Tibial nerve (tissue), 4 donors: Measurements from ENCODE around the gene MYO6.

Source experiments
- EP300 ChIP-seq, 2 donors: sonication (generic); formaldehyde crosslinking; IDR thresholded peaks; one replicate each; pipeline ENCODE4 v1.6.1; 2017; ENCODE audit warnings: antibody characterized with exemption in 2 of 2, mild to moderate bottlenecking in 1 of 2
- POLR2A ChIP-seq, 2 donors: fragments of 450-650 bp; IDR thresholded peaks; one replicate each; pipeline ENCODE4 v1.6.1; 2017; ENCODE audit warnings: antibody characterized with exemption in 2 of 2, mild to moderate bottlenecking in 2 of 2, moderate library complexity in 2 of 2
- TF ChIP-seq, protein P1 (sequence below), 5 experiments: fragments of 200-600 bp in 3 of 5; fragments of 450-650 bp in 2 of 5; sonication (generic) in 3 of 5; IDR thresholded peaks; one replicate each; pipeline ENCODE4 v1.5.1; 2016 to 2019; ENCODE audit warnings: antibody characterized with exemption in 5 of 5, mild to moderate bottlenecking in 3 of 5, moderate library complexity in 2 of 5

DNA sequence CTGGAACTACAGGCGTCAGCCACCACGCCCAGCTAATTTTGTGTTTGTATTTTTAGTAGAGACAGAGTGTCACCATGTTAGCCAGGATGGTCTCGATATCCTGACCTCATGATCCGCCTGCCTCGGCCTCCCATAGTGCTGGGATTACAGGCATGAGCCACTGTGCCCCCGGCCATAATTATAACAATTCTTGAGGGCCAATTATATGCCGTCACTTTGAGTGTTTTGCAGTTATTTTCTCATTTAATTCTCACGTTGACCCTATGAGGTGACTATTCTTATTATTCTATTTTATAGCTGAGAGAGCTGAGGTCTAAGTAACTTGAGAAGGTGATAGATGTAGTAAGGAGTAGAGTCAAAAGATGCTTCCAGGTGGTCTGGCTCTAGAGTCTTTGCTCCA, 13.0 kb downstream of the MYO6 start:
- TF ChIP-seq EP300 (IDR thresholded peaks at IDR 0.05) (no peak), POLR2A (IDR thresholded peaks at IDR 0.05) (no peak)
- TF ChIP-seq, protein P1, sequence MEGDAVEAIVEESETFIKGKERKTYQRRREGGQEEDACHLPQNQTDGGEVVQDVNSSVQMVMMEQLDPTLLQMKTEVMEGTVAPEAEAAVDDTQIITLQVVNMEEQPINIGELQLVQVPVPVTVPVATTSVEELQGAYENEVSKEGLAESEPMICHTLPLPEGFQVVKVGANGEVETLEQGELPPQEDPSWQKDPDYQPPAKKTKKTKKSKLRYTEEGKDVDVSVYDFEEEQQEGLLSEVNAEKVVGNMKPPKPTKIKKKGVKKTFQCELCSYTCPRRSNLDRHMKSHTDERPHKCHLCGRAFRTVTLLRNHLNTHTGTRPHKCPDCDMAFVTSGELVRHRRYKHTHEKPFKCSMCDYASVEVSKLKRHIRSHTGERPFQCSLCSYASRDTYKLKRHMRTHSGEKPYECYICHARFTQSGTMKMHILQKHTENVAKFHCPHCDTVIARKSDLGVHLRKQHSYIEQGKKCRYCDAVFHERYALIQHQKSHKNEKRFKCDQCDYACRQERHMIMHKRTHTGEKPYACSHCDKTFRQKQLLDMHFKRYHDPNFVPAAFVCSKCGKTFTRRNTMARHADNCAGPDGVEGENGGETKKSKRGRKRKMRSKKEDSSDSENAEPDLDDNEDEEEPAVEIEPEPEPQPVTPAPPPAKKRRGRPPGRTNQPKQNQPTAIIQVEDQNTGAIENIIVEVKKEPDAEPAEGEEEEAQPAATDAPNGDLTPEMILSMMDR (IDR thresholded peaks at IDR 0.05): no peak
